ENCODE results near the gene FAM131C.
"Not testable (repeated sequence)": the region's sequence is repeated elsewhere in the genome, so short reads cannot be mapped to it uniquely, and the experiment has no call there.

- TF ChIP-seq SUZ12 (IDR thresholded peaks at IDR 0.05; ENCODE audit: extremely low read depth, insufficient read depth, insufficient read length); YY1 (IDR thresholded peaks at IDR 0.05; ENCODE audit: insufficient read depth, insufficient read length): not testable (repeated sequence)
These were observed 10.8 kb downstream of the FAM131C start for GRCh38 chr1:16062687-16063075.
